ENCODE data around the gene ZFX. TPM values are rescaled to one million over a fixed set of nuclear protein-coding genes. Genes with fewer than 3 reads are reported as not detected.
A peak's percentile ranks its signal among the peaks of the same experiment; 100 is the strongest.

The ZFX gene
- total and polyA plus RNA-seq, 10 of the 15 experiments (the other 5 are each of a cell fraction or from before 2014, with no cell fraction given), result 6.8 to 40.9 (median 24.6) TPM

DNA sequence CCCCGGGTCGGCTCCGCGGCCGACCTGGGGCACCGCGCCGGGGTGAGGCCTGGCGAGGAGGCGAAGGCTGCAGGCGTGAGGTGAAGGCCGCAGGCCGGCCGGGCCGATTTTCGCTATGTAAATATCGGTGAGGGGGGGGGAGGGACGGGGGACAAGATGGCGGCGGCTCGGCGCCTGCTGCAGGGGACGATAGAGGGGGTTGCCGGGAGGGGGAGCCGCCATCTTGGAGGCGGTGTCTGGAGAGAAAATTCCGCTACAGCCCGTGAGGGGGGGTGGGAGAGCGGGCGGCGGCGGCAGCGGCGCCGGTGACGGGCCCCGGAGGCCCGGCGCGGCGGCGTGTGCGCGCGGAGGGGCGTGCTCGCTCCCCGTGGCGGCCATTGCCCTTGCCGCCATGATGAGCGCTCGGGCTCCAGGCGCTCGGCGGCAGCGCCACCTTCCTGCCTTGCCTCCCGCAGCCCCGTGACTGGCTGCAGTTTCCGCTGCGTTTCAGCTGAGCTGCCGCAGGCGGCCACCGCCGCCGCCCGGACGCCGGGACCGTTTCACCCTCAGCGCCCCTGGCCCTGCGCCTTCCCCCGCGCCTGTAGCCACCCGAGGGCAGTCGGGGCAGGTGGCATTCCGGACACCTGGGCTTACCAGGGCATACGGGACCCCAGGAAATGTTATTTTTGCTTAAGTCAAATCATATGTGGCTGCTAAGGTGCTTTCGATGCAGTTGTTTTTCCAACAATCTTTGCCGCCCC is 692 bp downstream of the ZFX start (continued):
- peak; percentile 31; the same call in 1 of the 2 replicates for TF ChIP-seq NRF1 (conservative IDR thresholded peaks at IDR 0.05; ENCODE audit: low read depth, low read length)
- peak; percentile 46 for TF ChIP-seq MYC (IDR thresholded peaks at IDR 0.05; ENCODE audit: insufficient read depth, insufficient read length, insufficient replicate concordance, low read length, severe bottlenecking)
- TF ChIP-seq FOXM1 (IDR thresholded peaks at IDR 0.05; ENCODE audit: low read depth, low read length), result no peak
- peak; percentile 80 to 93; a peak in 3 of 4 replicates for TF ChIP-seq BHLHE40 (IDR thresholded peaks at IDR 0.05; ENCODE audit: borderline replicate concordance in 1 of 2, low read depth in 2 of 2, low read length in 1 of 2)
- TF ChIP-seq GABPA (IDR thresholded peaks at IDR 0.05; ENCODE audit: low read depth), result no peak
- peak; percentile 14; the same call in 1 of the 2 replicates for TF ChIP-seq ZNF217 (IDR thresholded peaks at IDR 0.05)
- TF ChIP-seq PML (IDR thresholded peaks at IDR 0.05; ENCODE audit: low read length), result no peak
- TF ChIP-seq, protein P1, sequence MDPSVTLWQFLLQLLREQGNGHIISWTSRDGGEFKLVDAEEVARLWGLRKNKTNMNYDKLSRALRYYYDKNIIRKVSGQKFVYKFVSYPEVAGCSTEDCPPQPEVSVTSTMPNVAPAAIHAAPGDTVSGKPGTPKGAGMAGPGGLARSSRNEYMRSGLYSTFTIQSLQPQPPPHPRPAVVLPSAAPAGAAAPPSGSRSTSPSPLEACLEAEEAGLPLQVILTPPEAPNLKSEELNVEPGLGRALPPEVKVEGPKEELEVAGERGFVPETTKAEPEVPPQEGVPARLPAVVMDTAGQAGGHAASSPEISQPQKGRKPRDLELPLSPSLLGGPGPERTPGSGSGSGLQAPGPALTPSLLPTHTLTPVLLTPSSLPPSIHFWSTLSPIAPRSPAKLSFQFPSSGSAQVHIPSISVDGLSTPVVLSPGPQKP (IDR thresholded peaks at IDR 0.05; ENCODE audit: low read depth, low read length), result 0 out of 2 replicates have a peak, but pooled peaks have one; percentile 31
- no peak for TF ChIP-seq SMAD5 (IDR thresholded peaks at IDR 0.05; ENCODE audit: low read depth)
- TF ChIP-seq, protein P2, sequence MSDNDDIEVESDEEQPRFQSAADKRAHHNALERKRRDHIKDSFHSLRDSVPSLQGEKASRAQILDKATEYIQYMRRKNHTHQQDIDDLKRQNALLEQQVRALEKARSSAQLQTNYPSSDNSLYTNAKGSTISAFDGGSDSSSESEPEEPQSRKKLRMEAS (IDR thresholded peaks at IDR 0.05; ENCODE audit: low read depth, low read length), result peak; percentile 47; the same call in 1 of the 2 replicates
- no peak for TF ChIP-seq ZNF274 (IDR thresholded peaks at IDR 0.05; ENCODE audit: insufficient read depth, insufficient read length)
- no peak for TF ChIP-seq E2F4 (IDR thresholded peaks at IDR 0.05; ENCODE audit: low read depth, low read length)
- TF ChIP-seq, protein P3, sequence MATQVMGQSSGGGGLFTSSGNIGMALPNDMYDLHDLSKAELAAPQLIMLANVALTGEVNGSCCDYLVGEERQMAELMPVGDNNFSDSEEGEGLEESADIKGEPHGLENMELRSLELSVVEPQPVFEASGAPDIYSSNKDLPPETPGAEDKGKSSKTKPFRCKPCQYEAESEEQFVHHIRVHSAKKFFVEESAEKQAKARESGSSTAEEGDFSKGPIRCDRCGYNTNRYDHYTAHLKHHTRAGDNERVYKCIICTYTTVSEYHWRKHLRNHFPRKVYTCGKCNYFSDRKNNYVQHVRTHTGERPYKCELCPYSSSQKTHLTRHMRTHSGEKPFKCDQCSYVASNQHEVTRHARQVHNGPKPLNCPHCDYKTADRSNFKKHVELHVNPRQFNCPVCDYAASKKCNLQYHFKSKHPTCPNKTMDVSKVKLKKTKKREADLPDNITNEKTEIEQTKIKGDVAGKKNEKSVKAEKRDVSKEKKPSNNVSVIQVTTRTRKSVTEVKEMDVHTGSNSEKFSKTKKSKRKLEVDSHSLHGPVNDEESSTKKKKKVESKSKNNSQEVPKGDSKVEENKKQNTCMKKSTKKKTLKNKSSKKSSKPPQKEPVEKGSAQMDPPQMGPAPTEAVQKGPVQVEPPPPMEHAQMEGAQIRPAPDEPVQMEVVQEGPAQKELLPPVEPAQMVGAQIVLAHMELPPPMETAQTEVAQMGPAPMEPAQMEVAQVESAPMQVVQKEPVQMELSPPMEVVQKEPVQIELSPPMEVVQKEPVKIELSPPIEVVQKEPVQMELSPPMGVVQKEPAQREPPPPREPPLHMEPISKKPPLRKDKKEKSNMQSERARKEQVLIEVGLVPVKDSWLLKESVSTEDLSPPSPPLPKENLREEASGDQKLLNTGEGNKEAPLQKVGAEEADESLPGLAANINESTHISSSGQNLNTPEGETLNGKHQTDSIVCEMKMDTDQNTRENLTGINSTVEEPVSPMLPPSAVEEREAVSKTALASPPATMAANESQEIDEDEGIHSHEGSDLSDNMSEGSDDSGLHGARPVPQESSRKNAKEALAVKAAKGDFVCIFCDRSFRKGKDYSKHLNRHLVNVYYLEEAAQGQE (IDR thresholded peaks at IDR 0.05; ENCODE audit: low read depth, low read length), result no peak
- TF ChIP-seq CREM (IDR thresholded peaks at IDR 0.05; ENCODE audit: low read depth), result 0 out of 2 replicates have a peak, but pooled peaks have one; percentile 4
- TF ChIP-seq FOXK2 (IDR thresholded peaks at IDR 0.05), result no peak
- TF ChIP-seq ATF7 (IDR thresholded peaks at IDR 0.05; ENCODE audit: low read depth), result no peak
- no peak for TF ChIP-seq ZBTB33 (IDR thresholded peaks at IDR 0.05)
- TF ChIP-seq HCFC1 (IDR thresholded peaks at IDR 0.05; ENCODE audit: low read length), result peak; percentile 48; the same call in 1 of the 2 replicates
- 0 out of 2 replicates have a peak, but pooled peaks have one; percentile 28 for TF ChIP-seq NFYB (IDR thresholded peaks at IDR 0.05; ENCODE audit: insufficient read depth, low read depth, low read length)
- TF ChIP-seq CBX3 (IDR thresholded peaks at IDR 0.05; ENCODE audit: borderline replicate concordance, low read depth), result no peak
- no peak for TF ChIP-seq STAT3 (IDR thresholded peaks at IDR 0.05; ENCODE audit: low read depth, low read length)
- TF ChIP-seq SMARCA5 (IDR thresholded peaks at IDR 0.05), result peak; percentile 88
- TF ChIP-seq ZNF384 (IDR thresholded peaks at IDR 0.05; ENCODE audit: borderline replicate concordance, low read depth, low read length), result no peak
